NCI-H2171 (cell line): Measurements from ENCODE around the gene VSIG2.
A peak's percentile ranks its signal among the peaks of the same experiment; 100 is the strongest.

ENCODE experiments used
- DNase-seq: peaks from one replicate; lab custom pipeline; 2025; lab: John Stamatoyannopoulos, UW

The VSIG2 gene

DNA sequence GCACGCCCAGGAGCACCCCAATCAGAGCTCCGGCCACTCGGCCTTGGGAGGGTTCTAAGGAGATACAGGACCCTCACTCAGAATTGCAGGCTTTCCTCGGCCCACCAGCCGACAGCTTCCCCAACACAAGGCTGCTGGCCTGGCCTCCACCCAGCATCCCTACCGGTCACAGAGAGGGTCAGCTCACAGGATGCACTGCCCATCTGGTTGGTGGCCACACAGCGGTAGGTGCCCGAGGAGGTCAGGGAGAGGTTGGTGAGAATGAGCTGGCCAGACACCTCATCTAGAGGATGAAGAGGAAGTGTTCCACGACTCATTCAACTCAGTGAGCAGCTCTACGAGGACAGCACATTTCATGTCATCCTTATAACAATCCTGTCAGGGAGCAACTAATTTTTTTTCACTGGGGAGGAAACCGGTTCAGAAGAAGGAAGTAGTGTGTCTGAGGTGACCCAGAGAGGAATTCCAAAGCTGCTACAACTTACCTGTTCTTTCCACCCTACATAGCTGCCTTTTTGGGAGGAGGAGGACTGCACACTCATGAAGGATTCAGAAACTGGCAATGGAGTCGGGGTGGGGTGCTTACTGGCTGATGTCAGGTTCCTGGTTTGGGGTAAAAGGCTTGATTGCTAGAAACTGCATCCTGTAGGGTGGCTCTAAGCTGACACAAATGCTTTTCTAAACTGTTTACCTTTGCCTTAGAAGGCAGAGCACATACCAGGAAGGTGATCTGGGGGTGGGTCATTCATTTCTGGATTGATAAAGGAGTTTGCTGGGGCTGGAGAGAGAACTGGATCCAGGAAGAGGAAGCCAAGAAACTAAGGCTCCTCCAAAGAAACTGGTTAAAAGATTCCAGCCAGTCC is 3.3 kb downstream of the VSIG2 start:
- no peak for DNase-seq

DNA sequence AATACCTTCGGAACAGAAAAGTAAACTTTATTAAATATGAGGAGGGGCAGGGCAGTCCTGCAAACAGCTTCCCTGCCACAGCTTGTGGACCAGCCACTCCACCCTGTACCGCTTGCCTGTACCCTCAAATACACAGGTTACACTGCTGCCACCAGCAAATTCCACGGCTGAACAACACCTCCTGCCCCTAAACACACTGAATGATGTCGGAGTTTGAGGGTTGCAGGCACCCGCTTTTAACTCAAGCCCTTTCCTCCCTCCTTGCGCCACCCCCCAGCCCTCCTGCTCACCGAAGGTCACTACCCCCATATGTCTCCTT is 4.0 kb downstream of the VSIG2 start:
- DNase-seq, result no peak

DNA sequence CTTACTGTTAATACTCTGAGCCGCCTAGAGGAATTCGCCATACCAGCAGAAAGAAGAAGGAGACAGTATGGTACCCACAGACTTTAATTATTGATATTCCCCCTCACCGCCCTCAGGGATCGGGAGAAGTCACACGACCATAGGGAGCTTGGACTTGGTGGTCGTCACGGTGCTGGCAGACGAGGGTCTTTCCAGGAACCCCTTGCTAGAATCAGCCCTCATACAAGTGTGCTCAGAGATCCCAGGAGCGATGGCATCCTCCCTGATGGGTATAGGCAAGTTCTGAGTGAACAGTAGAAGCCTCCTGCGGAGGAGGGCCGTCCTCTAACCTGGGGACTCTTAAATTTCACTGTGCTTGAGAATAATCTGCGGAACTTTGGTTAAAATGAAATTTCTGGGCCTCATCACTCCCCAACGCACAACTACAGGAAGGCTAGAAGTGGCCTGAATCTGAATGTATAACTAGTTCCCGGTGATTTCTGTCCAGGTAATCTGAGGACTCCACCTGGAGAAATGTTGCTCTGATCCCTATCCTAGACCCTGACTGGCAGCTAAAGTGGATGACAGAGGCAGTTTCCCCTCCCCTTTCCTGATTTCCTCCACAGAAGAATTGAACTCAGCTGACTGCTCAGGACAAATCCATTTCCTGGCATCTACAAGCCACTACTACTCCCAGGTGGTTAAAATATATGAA is 4.5 kb downstream of the VSIG2 start:
- DNase-seq, result no peak

DNA sequence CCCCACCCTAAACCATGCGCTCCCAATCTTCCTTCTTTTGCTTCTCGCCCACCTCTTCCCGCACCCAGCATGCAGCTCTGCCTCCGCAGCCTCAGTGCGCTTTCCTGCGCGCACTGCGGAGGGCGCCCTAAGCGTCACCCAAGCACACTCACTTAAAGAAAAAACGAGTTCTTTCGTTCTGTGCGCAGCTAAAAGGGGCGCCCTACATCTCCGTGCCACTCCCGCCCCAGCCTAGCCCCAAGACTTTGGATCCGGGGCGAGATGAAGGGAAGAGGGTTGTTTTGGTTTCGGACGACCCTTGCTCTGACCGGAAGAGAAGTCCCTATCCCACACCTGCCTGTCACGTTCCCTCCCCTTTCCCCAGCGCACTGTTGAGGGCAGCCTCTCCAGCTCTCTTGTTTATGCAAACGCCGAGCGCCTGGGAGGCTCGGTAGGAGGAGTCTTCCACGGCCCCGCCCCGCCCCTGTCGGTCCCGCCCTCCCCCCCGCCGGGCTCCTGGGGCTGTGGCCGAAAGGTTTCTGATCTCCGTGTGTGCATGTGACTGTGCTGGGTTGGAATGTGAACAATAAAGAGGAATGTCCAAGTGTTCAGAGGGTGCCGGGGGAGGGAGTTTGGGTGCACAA is 5.3 kb downstream of the VSIG2 start:
- DNase-seq, result peak; percentile 18

DNA sequence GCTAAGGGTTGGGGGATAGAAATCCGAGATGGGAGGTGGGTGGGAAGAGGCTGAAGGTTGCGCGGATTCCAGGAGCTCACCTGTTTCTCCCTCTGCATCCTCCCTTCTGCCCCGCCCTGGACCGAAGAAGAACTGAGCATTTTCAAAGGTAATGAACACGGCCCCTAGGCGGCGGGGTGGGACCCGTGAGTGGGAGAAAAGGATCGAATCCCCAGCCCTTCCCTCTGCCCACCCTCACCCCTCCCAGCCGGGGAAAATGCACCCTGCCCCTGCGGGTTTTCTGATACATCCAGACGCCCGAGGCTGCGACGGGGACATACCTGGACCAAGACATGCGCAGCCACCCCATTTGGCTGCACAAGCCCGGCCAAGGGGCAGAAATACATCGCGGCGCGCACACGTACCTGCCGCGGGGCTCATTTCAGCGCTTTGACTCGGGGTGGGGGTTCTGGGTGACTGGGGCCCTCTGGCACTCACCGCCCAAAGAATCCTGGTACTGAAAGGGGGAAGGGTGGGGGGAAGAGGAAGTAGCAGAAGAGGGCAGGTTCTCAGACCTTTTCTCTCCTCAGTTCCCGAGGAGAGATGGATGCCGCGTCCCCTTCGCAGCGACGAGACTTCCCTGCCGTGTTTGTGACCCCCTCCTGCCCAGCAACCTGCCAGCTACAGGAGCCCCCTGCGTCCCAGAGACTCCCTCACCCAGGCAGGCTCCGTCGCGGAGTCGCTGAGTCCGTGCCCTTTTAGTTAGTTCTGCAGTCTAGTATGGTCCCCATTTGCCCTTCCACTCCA is 6.0 kb downstream of the VSIG2 start:
- DNase-seq, result peak; percentile 16

DNA sequence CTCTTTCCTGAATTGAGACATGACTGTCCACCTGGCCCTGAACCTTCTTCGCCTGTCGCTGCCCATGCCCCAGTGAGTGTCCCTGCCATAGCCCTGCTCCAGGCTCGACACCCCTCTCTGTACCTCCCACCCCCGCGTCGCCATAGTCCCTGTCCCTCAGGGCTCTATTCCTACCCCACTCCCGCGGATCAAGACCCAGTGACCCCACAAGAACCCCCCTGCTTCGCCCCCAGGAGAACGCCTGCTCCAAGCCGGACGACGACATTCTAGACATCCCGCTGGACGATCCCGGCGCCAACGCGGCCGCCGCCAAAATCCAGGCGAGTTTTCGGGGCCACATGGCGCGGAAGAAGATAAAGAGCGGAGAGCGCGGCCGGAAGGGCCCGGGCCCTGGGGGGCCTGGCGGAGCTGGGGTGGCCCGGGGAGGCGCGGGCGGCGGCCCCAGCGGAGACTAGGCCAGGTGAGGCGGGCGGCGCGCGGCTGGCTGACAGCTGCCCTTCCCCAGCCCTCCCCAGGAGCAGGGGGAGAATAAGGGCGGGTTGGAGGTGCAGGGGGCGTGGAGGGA is 6.7 kb downstream of the VSIG2 start:
- no peak for DNase-seq

DNA sequence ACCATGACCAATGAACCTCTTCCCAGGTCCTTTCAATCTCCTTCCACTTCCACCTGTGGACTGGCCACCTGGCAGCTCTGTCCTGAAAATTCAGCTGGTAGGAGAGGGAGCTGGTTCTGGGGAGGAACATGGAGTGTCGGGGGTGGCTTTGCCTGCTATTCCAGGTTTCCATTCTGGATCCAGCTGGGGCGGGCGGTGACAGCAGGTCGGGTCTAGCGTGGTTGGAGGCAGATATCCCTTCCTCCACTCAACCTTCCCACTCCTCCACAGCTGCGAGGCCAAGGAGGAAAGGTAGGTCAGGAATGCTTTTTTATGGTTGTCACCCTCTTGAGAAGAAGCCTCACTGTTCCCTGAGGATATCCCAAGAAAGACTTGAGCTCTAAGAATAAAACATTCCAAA is 9.0 kb downstream of the VSIG2 start:
- no peak for DNase-seq

DNA sequence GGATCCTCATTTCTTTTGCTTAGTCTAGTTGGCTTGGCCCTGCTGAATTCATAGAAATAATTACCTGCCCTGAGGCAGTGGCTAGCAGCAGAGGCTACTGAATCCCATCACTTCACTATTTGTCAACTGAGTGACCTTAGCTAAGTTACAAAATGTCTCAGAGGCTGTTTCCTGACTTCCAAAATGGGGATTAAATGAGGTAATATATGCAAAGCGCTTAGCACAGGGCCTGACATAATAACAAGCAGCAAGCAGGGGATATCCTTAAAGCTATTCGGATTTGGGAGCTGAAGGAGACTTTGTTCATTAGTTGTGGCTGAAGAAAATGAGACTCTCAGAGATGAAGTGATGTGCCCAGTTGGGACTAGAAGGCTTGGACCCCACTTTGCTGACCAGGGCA is 9.5 kb downstream of the VSIG2 start:
- DNase-seq, result no peak

DNA sequence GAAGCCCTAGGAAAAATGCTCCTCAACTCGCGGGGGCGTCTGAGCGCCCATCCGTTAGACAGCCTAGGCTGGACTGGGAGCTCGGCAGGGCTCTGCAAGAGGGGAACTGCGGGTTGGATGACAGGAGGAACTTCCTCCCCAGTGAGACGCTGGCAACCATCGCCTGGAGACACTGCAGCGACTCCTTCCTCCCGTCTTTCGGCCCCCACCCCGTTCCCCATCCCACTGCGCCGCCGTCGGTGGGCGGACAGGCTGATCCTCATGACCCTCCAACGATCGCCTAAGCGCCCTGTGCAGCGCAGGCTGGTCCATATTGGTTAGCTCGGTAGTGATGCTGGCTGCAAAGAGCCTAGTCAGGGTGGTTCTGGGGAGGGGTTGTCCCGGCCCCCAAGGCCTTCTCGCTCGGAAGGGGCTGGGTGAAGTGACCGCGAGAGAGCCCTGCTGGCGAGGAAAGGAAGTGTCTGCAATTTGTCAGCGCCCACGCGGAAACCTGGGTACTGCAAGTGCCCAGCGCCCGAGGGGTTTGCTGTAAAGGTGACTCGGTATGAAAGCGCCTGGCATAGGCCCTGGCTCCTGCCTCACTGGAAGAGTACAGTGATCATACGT is 11.7 kb downstream of the VSIG2 start:
- DNase-seq, result no peak

DNA sequence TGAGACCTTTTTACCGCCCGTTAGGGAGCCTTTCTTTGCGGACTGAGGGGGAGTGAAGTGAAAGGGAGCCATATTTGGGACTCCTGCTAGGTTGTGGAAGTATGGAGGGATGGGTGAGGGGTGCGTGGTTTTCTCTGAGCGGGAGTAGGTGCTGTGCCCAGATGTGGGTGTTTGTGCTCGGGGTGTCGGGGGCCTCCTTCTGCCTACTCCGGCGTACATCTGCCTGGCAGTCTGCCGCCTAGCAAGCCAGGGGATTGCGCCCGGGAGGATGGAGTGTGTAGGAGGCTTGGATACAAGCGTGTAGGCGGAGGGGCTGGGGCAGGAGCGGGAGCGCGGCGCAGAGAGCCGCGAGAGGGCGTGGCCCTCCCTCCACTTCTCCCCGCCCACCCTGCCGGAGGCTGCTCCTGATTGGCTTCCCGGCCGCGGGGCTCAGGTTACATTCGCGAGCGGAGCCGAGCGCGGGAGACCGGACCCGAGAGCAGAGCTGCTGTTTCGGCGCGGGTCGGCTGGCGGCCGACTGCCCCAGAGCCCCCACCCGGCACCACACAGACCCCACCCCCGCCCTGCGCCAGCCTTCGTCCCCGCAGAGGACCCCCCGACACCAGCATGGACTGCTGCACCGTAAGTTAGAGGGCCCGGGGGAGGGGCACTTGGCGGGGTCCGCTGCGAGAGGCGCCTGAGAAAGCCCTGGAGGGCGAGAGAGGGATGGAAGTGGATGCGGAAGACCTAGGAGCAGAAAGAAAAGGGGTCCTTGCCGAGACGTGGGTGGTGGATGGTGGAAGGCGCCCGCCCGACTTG is 12.4 kb downstream of the VSIG2 start, which contains the start of gene NRGN:
NRGN (plus strand) TSS at position 464 of the 798 bp plus-strand sequence; CDS start at position 607, 143 bp downstream.
- DNase-seq, result peak; percentile 74

DNA sequence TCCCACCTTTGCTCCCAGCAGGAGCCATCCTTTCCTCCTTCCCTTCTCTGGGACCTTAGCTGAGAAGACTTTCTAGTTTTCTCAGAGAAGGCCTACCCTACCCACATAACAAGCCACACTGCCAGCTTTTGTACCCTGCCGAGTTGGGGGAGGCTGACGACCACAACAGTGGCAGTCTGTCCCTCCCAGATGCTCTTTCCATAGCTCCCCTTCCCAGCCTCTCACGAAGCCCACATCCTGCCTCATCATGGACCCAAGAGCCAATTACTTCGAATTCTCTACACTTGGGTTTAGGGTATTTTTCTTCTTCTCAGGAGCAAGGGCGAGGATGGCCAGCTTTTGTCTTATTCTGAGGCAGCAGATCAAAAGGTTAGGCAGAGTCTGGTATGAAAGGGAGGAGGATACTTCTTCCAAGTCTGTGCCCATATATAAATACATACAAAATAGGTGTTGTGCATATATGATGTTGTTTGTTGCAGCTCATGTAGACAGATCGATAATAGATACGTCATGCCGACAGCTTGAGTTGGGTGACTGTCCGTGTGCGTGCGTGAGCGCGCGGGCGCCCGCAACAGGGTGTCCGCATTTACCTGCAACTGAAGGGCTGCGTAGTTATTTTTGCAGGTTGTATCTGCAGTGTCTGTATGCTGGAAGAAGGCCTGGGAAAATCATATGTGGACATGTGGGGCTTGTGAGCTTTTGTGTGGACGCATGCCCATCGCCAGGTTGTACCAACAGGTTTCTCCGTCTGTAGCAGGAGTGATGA is 13.2 kb downstream of the VSIG2 start:
- DNase-seq, result no peak

DNA sequence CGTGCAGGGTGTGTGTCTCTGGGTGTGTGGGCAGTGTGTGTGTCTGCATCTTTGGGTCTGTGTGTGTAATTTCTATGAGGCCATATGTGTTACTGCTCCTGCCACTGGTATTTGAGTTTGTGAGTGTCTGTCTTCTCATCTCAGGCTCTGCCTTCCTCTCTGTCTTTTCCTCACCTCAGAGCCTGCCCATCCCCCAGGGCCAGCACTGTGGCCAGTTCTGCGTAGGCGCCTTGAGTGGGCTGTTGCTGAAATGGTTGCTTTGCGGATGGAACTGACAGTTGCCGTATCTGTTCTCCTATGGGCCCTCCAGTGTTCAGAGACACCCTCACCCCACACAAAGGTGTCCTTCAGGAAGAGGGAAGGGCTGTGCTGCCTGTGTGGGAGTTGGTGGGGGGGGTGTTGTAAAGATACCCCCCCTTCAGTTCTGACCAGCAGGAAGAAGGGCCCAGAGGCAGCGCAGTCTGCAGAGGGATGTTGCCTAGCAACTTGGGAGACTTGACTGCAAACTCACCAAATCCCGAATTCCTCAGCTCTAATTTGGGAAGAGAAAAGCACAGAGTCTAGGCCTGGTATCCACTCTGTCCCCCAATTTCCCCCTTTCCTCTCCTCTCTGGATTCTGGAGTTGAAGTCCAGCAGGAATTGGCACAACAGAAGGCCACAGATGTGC is 14.3 kb downstream of the VSIG2 start:
- no peak for DNase-seq

DNA sequence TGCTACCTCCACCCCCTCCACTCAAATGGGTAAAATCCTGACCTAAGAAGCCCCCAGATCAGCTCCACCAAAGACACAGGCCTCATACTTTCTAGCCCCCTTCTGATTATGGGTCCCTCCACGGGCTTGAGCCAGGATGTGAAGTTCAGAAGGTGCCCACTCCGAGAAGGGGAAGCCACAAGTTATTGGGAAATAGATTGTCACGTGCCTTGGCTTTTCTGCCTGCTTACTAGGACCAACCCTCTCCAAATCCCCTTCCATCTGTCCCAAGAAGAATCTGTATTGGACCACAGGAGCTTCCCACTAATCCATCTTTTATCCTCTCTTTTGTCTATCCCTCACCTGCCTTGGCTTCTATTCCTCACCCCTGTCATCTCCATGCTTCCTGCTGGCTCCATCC is 15.3 kb downstream of the VSIG2 start:
- DNase-seq, result no peak

DNA sequence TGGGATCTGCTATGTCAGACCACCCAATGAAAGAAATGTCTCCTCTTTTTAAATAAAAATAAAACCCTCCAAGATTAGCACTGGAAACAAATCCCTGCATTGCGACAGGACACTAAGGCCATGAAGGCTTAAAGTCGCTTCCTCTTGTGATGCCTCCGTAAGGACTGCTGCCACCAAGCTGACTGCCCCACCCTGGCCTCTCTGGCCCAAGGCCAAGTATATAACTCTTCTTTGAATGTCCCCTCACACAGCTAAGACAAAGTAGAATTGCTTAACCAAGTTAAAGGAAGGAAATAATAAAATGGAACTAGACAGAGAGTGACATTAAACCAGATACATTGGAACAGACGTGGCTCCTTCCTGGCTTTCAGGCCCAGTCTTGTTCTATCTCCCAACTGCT is 19.8 kb downstream of the VSIG2 start:
- DNase-seq, result no peak

DNA sequence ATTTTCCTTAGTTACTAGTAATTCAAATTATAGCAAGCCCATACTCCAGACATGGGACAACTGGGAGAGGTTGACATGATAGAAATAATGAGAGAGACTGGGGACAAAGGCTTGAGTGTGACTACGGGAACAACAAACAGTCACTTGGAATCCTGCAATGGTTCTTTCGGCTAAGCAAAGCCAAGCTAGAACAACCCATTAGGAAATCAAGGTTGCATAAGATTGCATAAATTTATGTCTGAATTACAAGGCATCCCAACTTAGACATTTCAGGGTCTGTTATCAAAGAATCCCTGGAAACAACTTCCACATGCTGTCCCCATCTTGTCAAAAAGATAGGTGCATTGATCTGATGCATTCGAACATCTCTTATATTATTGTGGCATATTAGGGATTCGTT is 22.5 kb downstream of the VSIG2 start:
- DNase-seq, result no peak

DNA sequence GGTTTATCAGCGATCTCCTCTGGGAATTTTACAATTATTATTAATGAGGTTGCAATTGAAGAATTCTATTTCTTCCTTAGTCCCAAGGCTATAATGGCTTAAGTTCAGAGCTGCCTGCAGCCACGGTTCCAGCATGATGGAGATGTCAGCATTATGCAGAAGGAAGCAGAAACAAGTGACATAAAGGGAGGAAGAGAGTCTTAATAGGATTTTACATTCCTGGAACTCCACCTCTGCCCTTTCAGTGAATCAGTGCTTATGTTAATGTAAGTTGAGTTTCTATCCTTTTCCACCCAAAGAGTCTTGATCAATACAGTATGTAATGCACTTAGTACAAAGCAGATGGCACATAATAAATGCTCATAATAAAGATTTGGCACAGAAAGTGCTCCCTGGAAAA is 23.9 kb downstream of the VSIG2 start:
- no peak for DNase-seq

DNA sequence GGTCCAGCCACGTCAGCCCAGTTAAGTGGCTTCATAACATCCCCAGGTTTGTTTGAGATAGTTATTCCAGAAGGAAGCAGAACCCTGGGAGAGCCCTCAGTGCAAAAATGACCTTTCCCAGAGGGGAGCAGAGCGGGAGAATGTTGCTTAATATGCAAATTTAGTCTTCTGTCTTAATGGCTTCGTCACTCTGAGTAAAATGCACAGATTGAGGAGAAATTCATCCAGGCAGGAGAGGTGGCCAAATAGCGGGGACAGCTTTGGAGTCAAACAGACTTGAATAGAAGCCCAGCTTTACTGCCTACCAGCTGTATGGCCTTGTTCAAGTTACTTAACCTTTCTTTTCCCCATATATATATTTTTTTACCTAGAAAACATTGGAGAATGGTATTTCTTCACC is 24.6 kb downstream of the VSIG2 start:
- DNase-seq, result no peak

DNA sequence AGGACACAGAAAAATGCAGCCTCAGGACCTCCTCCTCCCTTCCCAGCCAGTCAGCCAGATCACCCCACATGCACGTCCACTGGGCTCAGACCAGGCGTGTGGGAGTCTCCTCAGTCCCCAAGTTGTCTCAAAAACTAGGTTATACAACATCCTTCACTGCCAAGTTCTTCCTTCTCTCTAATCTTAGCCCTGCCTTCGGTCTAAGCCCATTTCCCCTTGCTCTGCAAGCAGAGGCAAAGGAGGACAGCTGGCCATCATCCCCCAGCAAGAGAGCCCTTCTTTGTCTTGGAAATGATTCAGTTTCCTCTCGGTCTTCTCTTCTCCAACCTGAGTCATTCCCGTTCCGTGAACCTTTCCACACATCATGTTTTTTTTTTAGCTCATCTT is 26.3 kb downstream of the VSIG2 start:
- no peak for DNase-seq

DNA sequence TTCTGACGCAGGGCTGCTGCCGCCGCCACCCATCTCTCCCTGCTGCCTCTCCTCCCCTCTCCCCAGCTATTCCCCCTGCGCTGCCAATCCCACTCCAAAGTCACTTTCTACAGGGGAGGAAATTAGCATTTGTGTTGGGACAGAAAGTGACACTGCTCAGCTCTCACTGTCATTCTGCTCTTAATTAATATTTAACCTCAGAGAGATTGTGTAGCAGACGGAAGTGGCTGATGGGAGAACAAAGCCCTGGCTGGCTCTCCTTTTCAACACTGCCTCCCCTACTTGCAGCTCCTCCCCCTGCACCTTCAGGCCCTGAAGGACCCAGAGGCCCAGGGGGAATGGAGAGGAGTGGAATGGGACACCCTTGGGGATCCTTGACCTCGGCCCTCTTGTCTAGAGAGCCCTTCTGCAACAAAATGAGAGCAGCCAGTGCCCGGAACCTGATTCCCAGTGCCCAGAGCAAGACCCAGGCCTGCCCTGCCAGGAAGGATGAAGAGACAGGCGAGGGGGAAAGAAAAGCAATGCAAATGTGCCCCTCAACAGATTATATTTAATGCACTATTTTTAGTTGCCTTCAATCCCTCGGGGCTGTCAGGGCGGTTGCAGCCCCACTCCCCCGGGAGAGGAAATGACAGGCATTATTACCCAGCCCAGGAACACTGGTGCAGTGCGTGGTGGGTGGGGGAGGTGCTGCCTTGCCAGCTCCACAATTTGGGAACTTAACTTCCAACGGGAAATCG is 26.9 kb downstream of the VSIG2 start:
- DNase-seq, result no peak
